OCI-LY7 (cell line): ENCODE measurements around the gene SYN1.

Experiments used
- CTCF ChIP-seq: fragments of 200-600 bp; sonication (generic); conservative IDR thresholded peaks from 2 replicates; pipeline ENCODE4 v1.5.1; 2014; ENCODE audit warnings: mild to moderate bottlenecking, antibody characterized with exemption, low read length, moderate library complexity, mixed read lengths
- EZH2phosphoT487 ChIP-seq: fragments of 200-600 bp; sonication (generic); IDR thresholded peaks from 2 replicates; pipeline ENCODE4 v1.6.1; 2018; ENCODE audit warnings: low read depth, borderline replicate concordance, mild to moderate bottlenecking, mixed run types, antibody characterized with exemption, low read length, moderate library complexity, mixed read lengths

DNA sequence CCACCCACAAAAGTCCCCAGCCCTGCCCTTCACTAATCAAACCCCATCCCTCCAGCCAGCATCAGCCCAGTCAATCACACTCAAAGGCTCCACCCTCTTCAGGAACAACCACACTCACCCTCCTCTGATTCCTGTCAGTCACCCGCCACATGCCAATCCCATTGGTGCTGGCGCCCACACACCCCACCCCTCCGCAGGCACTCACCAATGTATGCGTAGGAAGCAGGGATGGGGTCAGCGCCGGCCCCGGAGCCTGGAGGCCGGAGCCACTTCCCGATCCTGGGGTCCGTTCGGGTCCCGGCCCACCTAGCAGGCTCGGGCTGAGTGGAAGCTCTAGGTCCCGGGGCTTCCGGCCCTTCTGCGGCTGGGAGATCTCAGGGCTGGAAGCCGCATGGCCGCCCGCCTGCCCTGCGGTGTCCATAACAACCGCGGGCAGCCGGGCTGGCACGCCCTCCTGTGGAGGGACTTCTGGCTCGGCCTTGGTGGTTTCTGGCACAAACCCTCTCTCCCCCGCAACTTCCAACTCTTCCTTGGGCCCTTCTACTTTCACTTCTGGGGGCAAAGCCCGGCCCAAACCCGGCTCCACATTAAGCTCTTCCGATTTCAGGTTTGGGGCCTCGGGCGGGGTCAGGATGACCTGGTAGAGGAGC is 18.0 kb upstream of the SYN1 start:
- TF ChIP-seq CTCF (no peak), EZH2phosphoT487 (no peak)
